Caco-2 (cell line): ENCODE measurements around the gene WWOX. TPM values are rescaled to one million over a fixed set of nuclear protein-coding genes. Genes with fewer than 3 reads are reported as not detected.

Source experiments
- BruUV-seq: library from RNA; stranded (reverse); fragments of 400-500 nt; replicated peaks from 2 replicates; lab custom pipeline; 2021; lab: Mats Ljungman, UMichigan
- CTCF ChIA-PET: fragments of 300-600 bp; sonication (Branson Sonifier 250); formaldehyde crosslinking; loops from one replicate; lab custom pipeline; 2022; ENCODE audit warnings: antibody characterized with exemption; lab: Charles Lee
- POLR2A ChIA-PET: fragments of 300-600 bp; sonication (Branson Sonifier 250); formaldehyde crosslinking; loops from one replicate; lab custom pipeline; 2022; ENCODE audit warnings: antibody characterized with exemption; lab: Charles Lee
- DNase-seq, 2 experiments: peaks; one replicate each; pipeline versions ENCODE4 v3.0.0 to v3.0.0-alpha.2; 2020 to 2022
- H3K27me3 ChIP-seq: replicated peaks from 2 replicates; pipeline ENCODE4 v1.6.0; 2011; ENCODE audit warnings: low read length; ENCODE audit not compliant: control insufficient read depth, insufficient read depth
- H3K36me3 ChIP-seq: 2 replicates; pipeline ENCODE4 v1.5.1; 2011; ENCODE audit warnings: low read length; ENCODE audit not compliant: control insufficient read depth, insufficient read depth
- H3K4me1 ChIP-seq: fragments of 250-450 bp; sonication (Bioruptor Pico); 2 replicates; pipeline ENCODE4 v1.5.1; 2020; ENCODE audit warnings: mild to moderate bottlenecking
- H3K4me3 ChIP-seq: 2 replicates; pipeline ENCODE4 v1.5.1; 2011; ENCODE audit warnings: low read depth, mild to moderate bottlenecking, control low read depth, low read length
- H3K9me3 ChIP-seq: fragments of 250-450 bp; sonication (Bioruptor Pico); 2 replicates; pipeline ENCODE4 v1.5.1; 2020; ENCODE audit warnings: mild to moderate bottlenecking, moderate library complexity
- H3K27ac Mint-ChIP-seq: one replicate; pipeline ENCODE4 v1.8.0; 2022; ENCODE audit warnings: mixed read lengths; ENCODE audit not compliant: unreplicated experiment
- H3K27me3 Mint-ChIP-seq: one replicate; pipeline ENCODE4 v1.8.0; 2022; ENCODE audit warnings: mixed read lengths; ENCODE audit not compliant: insufficient read depth, unreplicated experiment
- H3K36me3 Mint-ChIP-seq: one replicate; pipeline ENCODE4 v1.8.0; 2022; ENCODE audit warnings: mild to moderate bottlenecking, mixed read lengths; ENCODE audit not compliant: insufficient read depth, unreplicated experiment
- H3K4me1 Mint-ChIP-seq: one replicate; pipeline ENCODE4 v1.8.0; 2022; ENCODE audit warnings: low read depth, mixed read lengths; ENCODE audit not compliant: unreplicated experiment
- H3K4me3 Mint-ChIP-seq: one replicate; pipeline ENCODE4 v1.8.0; 2022; ENCODE audit warnings: mild to moderate bottlenecking, moderate library complexity, mixed read lengths; ENCODE audit not compliant: unreplicated experiment
- H3K9me3 Mint-ChIP-seq: one replicate; pipeline ENCODE4 v1.8.0; 2022; ENCODE audit warnings: mixed read lengths; ENCODE audit not compliant: unreplicated experiment
- CTCF ChIP-seq, 2 experiments: fragments of 200-600 bp in 1 of 2; IDR thresholded peaks; 1 replicate in 1 of 2; 2 replicates in 1 of 2; pipeline versions ENCODE4 v1.5.1 to v1.8.0; 2011 to 2022; ENCODE audit warnings: antibody characterized with exemption in 1 of 2, control low read depth in 1 of 2, inconsistent platforms in 1 of 2, low read depth in 1 of 2, low read length in 1 of 2, mild to moderate bottlenecking in 1 of 2, moderate library complexity in 1 of 2; ENCODE audit not compliant: insufficient read depth in 1 of 2, severe bottlenecking in 1 of 2, unreplicated experiment in 1 of 2
- intact Hi-C: fragments of 100-400 bp; cut with micrococcal nuclease; formaldehyde crosslinking; loops from one replicate; pipeline ENCODE4 v1.10.0; 2022; ENCODE audit not compliant: unreplicated experiment
- total RNA-seq: library from RNA; stranded (reverse); gene quantifications from 2 replicates; pipeline ENCODE4 v1.2.3, GENCODE V29; 2022

Gene WWOX
- total RNA-seq, 1 experiment from 2014 or later = 45.0 TPM

- Mint-ChIP-seq H3K27me3 (no peaks in the 10 kb centered on the region), H3K9me3 (no peaks in the 10 kb centered on the region), H3K36me3 (no peaks in the 10 kb centered on the region), H3K4me1 (peaks cover 20% of the 10 kb centered on the region), H3K27ac (no peak overlapping the region), H3K4me3 (no peak overlapping the region)
- H3K27me3 ChIP-seq = no peaks in the 10 kb centered on the region
- ChIA-PET POLR2A (no interaction called here), CTCF (no interaction called here)
- BruUV-seq = no TSS peak
- peaks cover 17% of the 10 kb centered on the region for H3K4me1 ChIP-seq
- H3K9me3 ChIP-seq = peaks cover 5% of the 10 kb centered on the region; the same call in 1 of the 2 replicates
- DNase-seq = no peak
- no peaks in the 10 kb centered on the region for H3K36me3 ChIP-seq
- intact Hi-C loops = no loop called here
- no peak for TF ChIP-seq CTCF (IDR thresholded peaks at IDR 0.05; ENCODE audit: insufficient read depth in 1 of 2, low read depth in 1 of 2, low read length in 1 of 2, severe bottlenecking in 1 of 2, unreplicated experiment in 1 of 2)
- H3K4me3 ChIP-seq = no peak overlapping the region
Measured at GRCh38 chr16:78300469-78300868, 201.0 kb downstream of the WWOX start.

- intact Hi-C loops = no loop called here
- H3K9me3 Mint-ChIP-seq = peaks cover 6% of the 10 kb centered on the region
- no peaks in the 10 kb centered on the region for H3K36me3 ChIP-seq
- H3K4me3 Mint-ChIP-seq = no peak overlapping the region
- no peak overlapping the region for H3K27ac Mint-ChIP-seq
- H3K4me1 ChIP-seq = 0 out of 2 replicates have a peak, but pooled peaks cover 4% of the 10 kb centered on the region
- H3K4me1 Mint-ChIP-seq = peaks cover 10% of the 10 kb centered on the region
- no peak for DNase-seq
- H3K27me3 ChIP-seq = no peaks in the 10 kb centered on the region
- H3K27me3 Mint-ChIP-seq = no peaks in the 10 kb centered on the region
- ChIA-PET CTCF (no interaction called here), POLR2A (no interaction called here)
- no peak overlapping the region for H3K4me3 ChIP-seq
- no peaks in the 10 kb centered on the region for H3K36me3 Mint-ChIP-seq
- no TSS peak for BruUV-seq
- H3K9me3 ChIP-seq = no peaks in the 10 kb centered on the region
- no peak for TF ChIP-seq CTCF (IDR thresholded peaks at IDR 0.05; ENCODE audit: insufficient read depth in 1 of 2, low read depth in 1 of 2, low read length in 1 of 2, severe bottlenecking in 1 of 2, unreplicated experiment in 1 of 2)
Measured at GRCh38 chr16:78303946-78304345, 204.5 kb downstream of the WWOX start.

- H3K4me3 Mint-ChIP-seq = no peak overlapping the region
Measured at GRCh38 chr16:78306361-78306760, 206.9 kb downstream of the WWOX start.

More at GRCh38 chr16:78306361-78306760, 206.9 kb downstream of the WWOX start:
- ChIA-PET POLR2A (no interaction called here), CTCF (no interaction called here)
- Mint-ChIP-seq H3K27me3 (no peaks in the 10 kb centered on the region), H3K9me3 (peaks cover 6% of the 10 kb centered on the region), H3K4me1 (peaks cover 14% of the 10 kb centered on the region), H3K27ac (peak overlapping the region; percentile 55), H3K36me3 (no peaks in the 10 kb centered on the region)
- intact Hi-C loops = no loop called here
- Histone ChIP-seq H3K4me3 (no peak overlapping the region), H3K36me3 (no peaks in the 10 kb centered on the region), H3K4me1 (0 out of 2 replicates have a peak, but pooled peaks cover 4% of the 10 kb centered on the region), H3K27me3 (no peaks in the 10 kb centered on the region), H3K9me3 (no peaks in the 10 kb centered on the region)
- no peak for DNase-seq
- no TSS peak for BruUV-seq
- no peak for TF ChIP-seq CTCF (IDR thresholded peaks at IDR 0.05; ENCODE audit: insufficient read depth in 1 of 2, low read depth in 1 of 2, low read length in 1 of 2, severe bottlenecking in 1 of 2, unreplicated experiment in 1 of 2)
